HG03432 (cell line): ENCODE measurements around the gene DLL3.
A peak's percentile ranks its signal among the peaks of the same experiment; 100 is the strongest.

Source experiments
- ATAC-seq: cut with Tn5 transposase; IDR thresholded peaks from one replicate; pipeline ENCODE4 v1.9.1; 2021; ENCODE audit warnings: mild to moderate bottlenecking, moderate library complexity; ENCODE audit not compliant: unreplicated experiment

DLL3 gene

GRCh38 chr19:39515551-39516191 lies 16.9 kb downstream of the DLL3 start:
- ATAC-seq, result no peak

GRCh38 chr19:39516270-39516669 lies 17.5 kb downstream of the DLL3 start:
- ATAC-seq, result no peak

GRCh38 chr19:39517432-39517831 lies 18.7 kb downstream of the DLL3 start:
- ATAC-seq, result no peak

- no peak for ATAC-seq
Measured at GRCh38 chr19:39518458-39518857, 19.7 kb downstream of the DLL3 start.

- ATAC-seq, result no peak
Measured at GRCh38 chr19:39518975-39519374, 20.2 kb downstream of the DLL3 start.

- no peak for ATAC-seq
Measured at GRCh38 chr19:39520541-39521484, 22.1 kb downstream of the DLL3 start.

- ATAC-seq, result no peak
Measured at GRCh38 chr19:39524495-39524894, 25.7 kb downstream of the DLL3 start.

GRCh38 chr19:39525205-39525604 lies 26.5 kb downstream of the DLL3 start:
- no peak for ATAC-seq

- ATAC-seq, result no peak
Measured at GRCh38 chr19:39531834-39532232, 33.1 kb downstream of the DLL3 start.

GRCh38 chr19:39532233-39533002 lies 33.7 kb downstream of the DLL3 start, which contains the start of gene EID2B:
Gene EID2B, minus strand, starts transcription at chr19:39532852. Its CDS starts 50 bp downstream, at chr19:39532802.
- peak; percentile 89 for ATAC-seq

GRCh38 chr19:39533003-39533512 lies 34.3 kb downstream of the DLL3 start:
- no peak for ATAC-seq

- ATAC-seq, result no peak
Measured at GRCh38 chr19:39533791-39534190, 35.0 kb downstream of the DLL3 start.

GRCh38 chr19:39539165-39539517 lies 40.4 kb downstream of the DLL3 start:
- no peak for ATAC-seq

GRCh38 chr19:39539518-39540332 lies 41.0 kb downstream of the DLL3 start, which contains the start of gene EID2:
Gene EID2, minus strand, starts transcription at chr19:39540161. Its CDS starts 82 bp downstream, at chr19:39540079.
- ATAC-seq, result peak; percentile 82

GRCh38 chr19:39540333-39540673 lies 41.6 kb downstream of the DLL3 start:
- ATAC-seq, result no peak

- ATAC-seq, result no peak
Measured at GRCh38 chr19:39542206-39542605, 43.5 kb downstream of the DLL3 start.

- no peak for ATAC-seq
Measured at GRCh38 chr19:39543477-39543857, 44.7 kb downstream of the DLL3 start.

GRCh38 chr19:39544226-39544903 lies 45.6 kb downstream of the DLL3 start:
- ATAC-seq, result no peak

GRCh38 chr19:39544911-39545310 lies 46.2 kb downstream of the DLL3 start:
- ATAC-seq, result no peak

- no peak for ATAC-seq
Measured at GRCh38 chr19:39546599-39546998, 47.9 kb downstream of the DLL3 start.
